Measurements from ENCODE around the gene GIGYF2.

DNA sequence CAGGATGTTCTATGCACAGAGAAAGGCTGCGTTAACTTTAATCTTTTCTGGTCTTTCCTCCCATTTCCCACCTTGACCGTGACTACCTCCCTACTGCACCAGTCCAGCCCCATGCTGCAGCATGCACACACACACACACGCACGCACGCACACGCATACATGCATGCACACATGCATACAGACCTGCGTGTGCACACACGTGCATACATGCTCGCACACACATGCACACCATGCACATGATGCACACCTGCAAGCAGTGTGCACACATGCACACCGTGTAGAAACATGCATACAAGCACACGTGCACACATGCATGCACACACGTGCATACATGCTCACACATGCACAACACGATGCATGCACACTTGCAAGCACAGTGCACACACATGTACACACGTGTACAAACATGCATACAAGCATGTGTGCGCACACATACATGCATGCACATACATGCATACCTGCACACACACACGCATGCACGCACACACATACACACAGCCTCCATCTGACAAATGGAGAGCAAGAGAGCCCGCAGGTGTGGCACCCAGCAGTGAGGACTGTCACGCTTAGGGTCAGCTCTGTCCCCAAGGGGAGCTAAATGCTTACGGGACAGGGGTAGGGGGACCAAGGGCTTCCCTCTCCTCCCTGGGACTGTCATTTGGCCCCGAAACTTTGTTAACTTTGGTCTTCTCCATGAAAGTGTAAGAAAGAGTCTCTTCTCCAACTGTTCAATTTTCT, 191.1 kb downstream of the GIGYF2 start:
- no peak for TF ChIP-seq EP300 (IDR thresholded peaks at IDR 0.05)
- TF ChIP-seq, protein P1, sequence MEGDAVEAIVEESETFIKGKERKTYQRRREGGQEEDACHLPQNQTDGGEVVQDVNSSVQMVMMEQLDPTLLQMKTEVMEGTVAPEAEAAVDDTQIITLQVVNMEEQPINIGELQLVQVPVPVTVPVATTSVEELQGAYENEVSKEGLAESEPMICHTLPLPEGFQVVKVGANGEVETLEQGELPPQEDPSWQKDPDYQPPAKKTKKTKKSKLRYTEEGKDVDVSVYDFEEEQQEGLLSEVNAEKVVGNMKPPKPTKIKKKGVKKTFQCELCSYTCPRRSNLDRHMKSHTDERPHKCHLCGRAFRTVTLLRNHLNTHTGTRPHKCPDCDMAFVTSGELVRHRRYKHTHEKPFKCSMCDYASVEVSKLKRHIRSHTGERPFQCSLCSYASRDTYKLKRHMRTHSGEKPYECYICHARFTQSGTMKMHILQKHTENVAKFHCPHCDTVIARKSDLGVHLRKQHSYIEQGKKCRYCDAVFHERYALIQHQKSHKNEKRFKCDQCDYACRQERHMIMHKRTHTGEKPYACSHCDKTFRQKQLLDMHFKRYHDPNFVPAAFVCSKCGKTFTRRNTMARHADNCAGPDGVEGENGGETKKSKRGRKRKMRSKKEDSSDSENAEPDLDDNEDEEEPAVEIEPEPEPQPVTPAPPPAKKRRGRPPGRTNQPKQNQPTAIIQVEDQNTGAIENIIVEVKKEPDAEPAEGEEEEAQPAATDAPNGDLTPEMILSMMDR (IDR thresholded peaks at IDR 0.05), result no peak
- no peak for TF ChIP-seq POLR2AphosphoS5 (IDR thresholded peaks at IDR 0.05)

Measured in esophagus muscularis mucosa (tissue), 4 donors.